OCI-LY3 (cell line): ENCODE data around the gene NXPH4.

ENCODE experiments used
- H2AFZ ChIP-seq: fragments of 200-600, 300-600 bp; shearing (Covaris generic); 2 replicates; pipeline ENCODE4 v1.6.0; 2014; ENCODE audit warnings: antibody characterized with exemption, low read depth, low read length
- H3K27ac ChIP-seq: fragments of 200-600, 300-600 bp; sonication (generic); 2 replicates; pipeline ENCODE4 v1.5.1; 2014; ENCODE audit warnings: mild to moderate bottlenecking, low read length, moderate library complexity, mixed read lengths
- H3K27me3 ChIP-seq: fragments of 200-600, 300-600 bp; sonication (generic); 2 replicates; pipeline ENCODE4 v1.6.1; 2014; ENCODE audit warnings: low read depth, low read length, mixed read lengths
- H3K36me3 ChIP-seq: fragments of 200-600, 300-600 bp; sonication (generic); replicated peaks from 2 replicates; pipeline ENCODE3; 2014; ENCODE audit warnings: low read depth, low read length, mixed read lengths
- H3K4me1 ChIP-seq: fragments of 300-600, 200-600 bp; sonication (generic); 2 replicates; pipeline ENCODE4 v1.6.1; 2014; ENCODE audit warnings: low read length, mixed read lengths
- H3K4me2 ChIP-seq: fragments of 200-600, 300-600 bp; sonication (generic); 2 replicates; pipeline ENCODE4 v1.6.1; 2014; ENCODE audit warnings: low read length, mixed read lengths
- H3K4me3 ChIP-seq: fragments of 300-600, 200-600 bp; sonication (generic); 2 replicates; pipeline ENCODE4 v1.5.1; 2014; ENCODE audit warnings: antibody characterized with exemption, mild to moderate bottlenecking, low read length, moderate library complexity
- H3K79me2 ChIP-seq: fragments of 300-600, 200-600 bp; shearing (Covaris generic); 2 replicates; pipeline ENCODE4 v1.6.1; 2014; ENCODE audit warnings: mild to moderate bottlenecking, low read length, mixed read lengths
- H3K9ac ChIP-seq: fragments of 300-600, 200-600 bp; shearing (Covaris generic); 2 replicates; pipeline ENCODE4 v1.6.0; 2014; ENCODE audit warnings: mild to moderate bottlenecking, low read length, moderate library complexity
- H3K9me3 ChIP-seq: fragments of 200-600, 300-600 bp; shearing (Covaris generic); 2 replicates; pipeline ENCODE4 v1.6.1; 2014; ENCODE audit warnings: low read length, mixed read lengths; ENCODE audit not compliant: insufficient read depth
- H4K20me1 ChIP-seq: fragments of 200-600, 300-600 bp; sonication (generic); 2 replicates; pipeline ENCODE4 v1.6.1; 2016; ENCODE audit warnings: low read length, mixed read lengths; ENCODE audit not compliant: insufficient read depth
- EZH2phosphoT487 ChIP-seq: fragments of 200-600 bp; shearing (Covaris generic); IDR thresholded peaks from 2 replicates; pipeline ENCODE4 v1.6.1; 2018; ENCODE audit warnings: antibody characterized with exemption, mixed run types, low read depth
- TF ChIP-seq, protein P1 (sequence below): fragments of 200-600, 300-600 bp; sonication (generic); IDR thresholded peaks from 2 replicates; pipeline ENCODE4 v1.5.1; 2014; ENCODE audit warnings: antibody characterized with exemption, low read length, low read depth

NXPH4 gene

GRCh38 chr12:57212701-57213057 is 3.9 kb upstream of the NXPH4 start:
- peak overlapping the region; percentile 9; the same call in 1 of the 2 replicates for H2AFZ ChIP-seq
- H3K4me2 ChIP-seq: 0 out of 2 replicates have a peak overlapping the region, but pooled peaks have one; percentile 35
- no peak overlapping the region for H3K4me3 ChIP-seq
- H3K36me3 ChIP-seq: no peaks in the 10 kb centered on the region
- peaks cover 4% of the 10 kb centered on the region; the same call in 1 of the 2 replicates for H4K20me1 ChIP-seq
- H3K9me3 ChIP-seq: no peaks in the 10 kb centered on the region
- TF ChIP-seq, protein P1, sequence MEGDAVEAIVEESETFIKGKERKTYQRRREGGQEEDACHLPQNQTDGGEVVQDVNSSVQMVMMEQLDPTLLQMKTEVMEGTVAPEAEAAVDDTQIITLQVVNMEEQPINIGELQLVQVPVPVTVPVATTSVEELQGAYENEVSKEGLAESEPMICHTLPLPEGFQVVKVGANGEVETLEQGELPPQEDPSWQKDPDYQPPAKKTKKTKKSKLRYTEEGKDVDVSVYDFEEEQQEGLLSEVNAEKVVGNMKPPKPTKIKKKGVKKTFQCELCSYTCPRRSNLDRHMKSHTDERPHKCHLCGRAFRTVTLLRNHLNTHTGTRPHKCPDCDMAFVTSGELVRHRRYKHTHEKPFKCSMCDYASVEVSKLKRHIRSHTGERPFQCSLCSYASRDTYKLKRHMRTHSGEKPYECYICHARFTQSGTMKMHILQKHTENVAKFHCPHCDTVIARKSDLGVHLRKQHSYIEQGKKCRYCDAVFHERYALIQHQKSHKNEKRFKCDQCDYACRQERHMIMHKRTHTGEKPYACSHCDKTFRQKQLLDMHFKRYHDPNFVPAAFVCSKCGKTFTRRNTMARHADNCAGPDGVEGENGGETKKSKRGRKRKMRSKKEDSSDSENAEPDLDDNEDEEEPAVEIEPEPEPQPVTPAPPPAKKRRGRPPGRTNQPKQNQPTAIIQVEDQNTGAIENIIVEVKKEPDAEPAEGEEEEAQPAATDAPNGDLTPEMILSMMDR: no peak
- TF ChIP-seq EZH2phosphoT487: no peak
- peaks cover 35% of the 10 kb centered on the region for H3K27me3 ChIP-seq
- H3K4me1 ChIP-seq: peaks cover 37% of the 10 kb centered on the region
- H3K9ac ChIP-seq: peak overlapping the region; percentile 14; the same call in 1 of the 2 replicates
- H3K79me2 ChIP-seq: no peaks in the 10 kb centered on the region
- H3K27ac ChIP-seq: no peak overlapping the region

GRCh38 chr12:57213058-57213715 is 3.4 kb upstream of the NXPH4 start:
- peak overlapping the region; percentile 14; the same call in 1 of the 2 replicates for H3K9ac ChIP-seq

DNA sequence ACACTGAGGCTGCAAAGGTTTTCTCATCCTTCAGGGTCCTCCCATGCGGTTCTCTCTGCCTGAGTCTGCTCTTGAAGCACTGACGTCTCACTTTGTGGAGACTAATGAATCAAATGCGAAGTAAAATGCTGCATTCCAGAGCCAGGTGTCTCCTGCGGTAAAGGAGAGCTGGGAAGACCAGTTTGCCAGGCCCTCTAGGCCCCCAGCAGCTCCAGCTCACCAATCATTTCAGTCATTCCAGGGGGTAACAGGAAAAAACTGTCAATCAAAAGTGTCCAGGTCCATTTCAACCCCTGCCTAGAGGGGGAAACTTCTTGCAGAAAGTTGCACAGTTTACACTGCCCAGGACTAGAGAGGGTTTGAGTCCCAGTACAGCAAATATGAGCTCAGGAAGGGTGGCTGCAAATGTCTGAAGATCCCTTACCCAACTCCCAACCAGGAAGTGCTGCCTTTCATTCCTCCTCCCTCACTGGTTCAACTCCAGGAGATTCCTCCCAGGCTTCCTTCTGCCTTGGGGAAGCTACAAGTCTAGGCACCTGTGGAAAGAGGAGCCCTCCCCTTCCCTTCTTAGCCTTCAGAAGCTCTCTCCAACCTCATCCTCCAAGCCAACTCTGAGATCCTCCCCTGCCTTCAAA is 2.7 kb upstream of the NXPH4 start:
- Histone ChIP-seq H4K20me1 (peaks cover 4% of the 10 kb centered on the region; the same call in 1 of the 2 replicates), H3K4me2 (peak overlapping the region; percentile 56), H3K27ac (no peak overlapping the region), H3K79me2 (no peaks in the 10 kb centered on the region), H3K9ac (no peak overlapping the region), H3K4me1 (peaks cover 49% of the 10 kb centered on the region), H3K4me3 (no peak overlapping the region), H3K9me3 (no peaks in the 10 kb centered on the region), H2AFZ (no peak overlapping the region), H3K27me3 (peaks cover 47% of the 10 kb centered on the region), H3K36me3 (no peaks in the 10 kb centered on the region)
- TF ChIP-seq, protein P1: no peak
- no peak for TF ChIP-seq EZH2phosphoT487

More at GRCh38 chr12:57213058-57213715, 3.4 kb upstream of the NXPH4 start:
- H3K9me3 ChIP-seq: no peaks in the 10 kb centered on the region
- no peak overlapping the region for H3K27ac ChIP-seq
- no peaks in the 10 kb centered on the region for H3K79me2 ChIP-seq
- no peaks in the 10 kb centered on the region for H3K36me3 ChIP-seq
- H3K4me3 ChIP-seq: peak overlapping the region; percentile 26
- peaks cover 42% of the 10 kb centered on the region for H3K4me1 ChIP-seq
- peaks cover 4% of the 10 kb centered on the region; the same call in 1 of the 2 replicates for H4K20me1 ChIP-seq
- TF ChIP-seq, protein P1: peak; percentile 79
- no peak for TF ChIP-seq EZH2phosphoT487
- H2AFZ ChIP-seq: peak overlapping the region; percentile 9; the same call in 1 of the 2 replicates
- H3K4me2 ChIP-seq: peak overlapping the region; percentile 56
- peaks cover 40% of the 10 kb centered on the region for H3K27me3 ChIP-seq

DNA sequence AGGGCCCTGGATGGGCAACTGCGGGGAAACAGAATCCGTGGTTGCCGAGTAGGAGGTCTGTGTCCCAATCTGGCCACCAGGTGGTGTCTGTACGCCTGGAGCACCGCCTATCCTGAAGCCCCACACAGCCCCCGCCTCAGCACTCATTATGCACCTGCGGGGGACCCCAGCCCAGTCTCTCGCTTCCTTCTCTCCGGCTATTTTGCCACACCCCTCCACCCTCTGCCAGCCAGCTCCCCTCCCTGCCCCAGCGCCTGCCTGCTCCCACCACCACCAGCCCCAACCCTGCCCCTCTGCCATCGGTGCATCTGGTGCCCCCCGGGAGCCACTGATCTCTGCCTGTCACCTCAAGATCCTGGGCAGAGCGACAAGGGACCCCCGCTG is 2.2 kb upstream of the NXPH4 start:
- peaks cover 52% of the 10 kb centered on the region for H3K27me3 ChIP-seq
- TF ChIP-seq, protein P1: peak; percentile 77
- TF ChIP-seq EZH2phosphoT487: no peak
- no peaks in the 10 kb centered on the region for H3K9me3 ChIP-seq
- no peaks in the 10 kb centered on the region for H3K36me3 ChIP-seq
- H3K4me1 ChIP-seq: peaks cover 50% of the 10 kb centered on the region
- no peak overlapping the region for H2AFZ ChIP-seq
- no peaks in the 10 kb centered on the region for H3K79me2 ChIP-seq
- peaks cover 4% of the 10 kb centered on the region; the same call in 1 of the 2 replicates for H4K20me1 ChIP-seq
- no peak overlapping the region for H3K27ac ChIP-seq
- H3K4me2 ChIP-seq: peak overlapping the region; percentile 56
- no peak overlapping the region for H3K9ac ChIP-seq
- H3K4me3 ChIP-seq: no peak overlapping the region
